ENCODE data around the gene PTPN13.

The PTPN13 gene

GRCh38 chr4:86565651-86566050, 28.5 kb upstream of the PTPN13 start:
- ATAC-seq (replicated peaks) (no peak), DNase-seq (no peak)
- Mint-ChIP-seq H3K27ac (no peak overlapping the region), H3K9me3 (no peaks in the 10 kb centered on the region), H3K4me1 (ENCODE audit: low read depth in 2 of 2) (peaks cover 0 to 7% of the 10 kb centered on the region in 2 donors), H3K36me3 (ENCODE audit: insufficient read depth) (no peaks in the 10 kb centered on the region), H3K4me3 (no peak overlapping the region), H3K27me3 (no peaks in the 10 kb centered on the region)

- Mint-ChIP-seq H3K9me3 (no peaks in the 10 kb centered on the region), H3K4me3 (no peak overlapping the region), H3K36me3 (ENCODE audit: insufficient read depth) (no peaks in the 10 kb centered on the region), H3K27ac (no peak overlapping the region), H3K27me3 (no peaks in the 10 kb centered on the region), H3K4me1 (ENCODE audit: low read depth in 2 of 2) (peaks cover 0 to 2% of the 10 kb centered on the region in 2 donors)
- ATAC-seq (replicated peaks) (no peak), DNase-seq (no peak)
Measured at GRCh38 chr4:86569103-86569870, 24.8 kb upstream of the PTPN13 start.

- DNase-seq (no peak), ATAC-seq (replicated peaks) (no peak)
- Mint-ChIP-seq H3K4me1 (ENCODE audit: low read depth in 2 of 2) (no peaks in the 10 kb centered on the region), H3K36me3 (ENCODE audit: insufficient read depth) (peaks cover 4% of the 10 kb centered on the region), H3K9me3 (no peaks in the 10 kb centered on the region), H3K27me3 (no peaks in the 10 kb centered on the region), H3K27ac (no peak overlapping the region), H3K4me3 (no peak overlapping the region)
Measured at GRCh38 chr4:86579941-86580340, 14.2 kb upstream of the PTPN13 start.

DNA sequence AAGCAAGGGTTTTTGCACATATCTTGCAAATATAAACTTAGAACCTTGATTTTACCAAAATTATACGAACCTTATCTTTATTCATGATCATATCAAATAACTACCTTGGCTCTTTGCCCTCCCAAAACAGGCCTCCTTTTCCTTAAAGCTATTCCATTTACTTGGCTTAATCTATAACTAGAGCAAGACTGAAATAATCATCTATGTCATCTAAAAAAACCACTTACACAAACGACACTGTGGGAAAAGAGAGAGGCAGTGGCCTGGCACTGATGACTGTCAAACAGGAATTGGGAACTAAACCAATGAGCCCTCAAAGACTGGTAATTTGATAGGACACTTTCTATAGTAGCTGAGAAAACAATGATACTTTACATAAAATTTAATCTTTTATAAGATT, 11.7 kb upstream of the PTPN13 start:
- H3K27me3 Mint-ChIP-seq, result no peaks in the 10 kb centered on the region
- no peaks in the 10 kb centered on the region for H3K4me1 Mint-ChIP-seq (ENCODE audit: low read depth in 2 of 2)
- H3K36me3 Mint-ChIP-seq (ENCODE audit: insufficient read depth), result no peaks in the 10 kb centered on the region
- H3K9me3 Mint-ChIP-seq, result no peaks in the 10 kb centered on the region
- no peak for DNase-seq
- H3K27ac Mint-ChIP-seq, result no peak overlapping the region
- no peak for ATAC-seq (replicated peaks)
- no peak overlapping the region for H3K4me3 Mint-ChIP-seq

- no peak overlapping the region for H3K4me3 Mint-ChIP-seq
- H3K36me3 Mint-ChIP-seq (ENCODE audit: insufficient read depth), result no peaks in the 10 kb centered on the region
- H3K9me3 Mint-ChIP-seq, result peaks cover 0 to 2% of the 10 kb centered on the region in 2 donors
- no peak for ATAC-seq (replicated peaks)
- no peak for DNase-seq
- no peak overlapping the region for H3K27ac Mint-ChIP-seq
- H3K4me1 Mint-ChIP-seq (ENCODE audit: low read depth in 2 of 2), result no peaks in the 10 kb centered on the region
- no peaks in the 10 kb centered on the region for H3K27me3 Mint-ChIP-seq
Measured at GRCh38 chr4:86586160-86586572, 7.9 kb upstream of the PTPN13 start.

GRCh38 chr4:86586626-86587380, 7.3 kb upstream of the PTPN13 start:
- H3K4me3 Mint-ChIP-seq, result no peak overlapping the region
- no peaks in the 10 kb centered on the region for H3K27me3 Mint-ChIP-seq
- no peak overlapping the region for H3K27ac Mint-ChIP-seq
- ATAC-seq (replicated peaks) (no peak), DNase-seq (no peak)
- no peaks in the 10 kb centered on the region for H3K4me1 Mint-ChIP-seq (ENCODE audit: low read depth in 2 of 2)
- H3K9me3 Mint-ChIP-seq, result peaks cover 0 to 2% of the 10 kb centered on the region in 2 donors
- no peaks in the 10 kb centered on the region for H3K36me3 Mint-ChIP-seq (ENCODE audit: insufficient read depth)

GRCh38 chr4:86587381-86588140, 6.6 kb upstream of the PTPN13 start:
- peaks cover 0 to 2% of the 10 kb centered on the region in 2 donors for H3K9me3 Mint-ChIP-seq
- DNase-seq, result no peak
- H3K4me1 Mint-ChIP-seq (ENCODE audit: low read depth in 2 of 2), result no peaks in the 10 kb centered on the region
- H3K36me3 Mint-ChIP-seq (ENCODE audit: insufficient read depth), result no peaks in the 10 kb centered on the region
- ATAC-seq (replicated peaks), result no peak
- H3K27ac Mint-ChIP-seq, result no peak overlapping the region
- H3K4me3 Mint-ChIP-seq, result no peak overlapping the region
- peaks cover 0 to 3% of the 10 kb centered on the region in 2 donors for H3K27me3 Mint-ChIP-seq

- no peak overlapping the region for H3K27ac Mint-ChIP-seq
- ATAC-seq (replicated peaks) (no peak), DNase-seq (no peak)
- peaks cover 11% of the 10 kb centered on the region for H3K36me3 Mint-ChIP-seq (ENCODE audit: insufficient read depth)
- H3K27me3 Mint-ChIP-seq, result peaks cover 20 to 21% of the 10 kb centered on the region in 2 donors
- peaks cover 0 to 5% of the 10 kb centered on the region in 2 donors for H3K9me3 Mint-ChIP-seq
- no peak overlapping the region for H3K4me3 Mint-ChIP-seq
- peaks cover 5 to 9% of the 10 kb centered on the region in 2 donors for H3K4me1 Mint-ChIP-seq (ENCODE audit: low read depth in 2 of 2)
Measured at GRCh38 chr4:86592553-86593249, 1.4 kb upstream of the PTPN13 start.

DNA sequence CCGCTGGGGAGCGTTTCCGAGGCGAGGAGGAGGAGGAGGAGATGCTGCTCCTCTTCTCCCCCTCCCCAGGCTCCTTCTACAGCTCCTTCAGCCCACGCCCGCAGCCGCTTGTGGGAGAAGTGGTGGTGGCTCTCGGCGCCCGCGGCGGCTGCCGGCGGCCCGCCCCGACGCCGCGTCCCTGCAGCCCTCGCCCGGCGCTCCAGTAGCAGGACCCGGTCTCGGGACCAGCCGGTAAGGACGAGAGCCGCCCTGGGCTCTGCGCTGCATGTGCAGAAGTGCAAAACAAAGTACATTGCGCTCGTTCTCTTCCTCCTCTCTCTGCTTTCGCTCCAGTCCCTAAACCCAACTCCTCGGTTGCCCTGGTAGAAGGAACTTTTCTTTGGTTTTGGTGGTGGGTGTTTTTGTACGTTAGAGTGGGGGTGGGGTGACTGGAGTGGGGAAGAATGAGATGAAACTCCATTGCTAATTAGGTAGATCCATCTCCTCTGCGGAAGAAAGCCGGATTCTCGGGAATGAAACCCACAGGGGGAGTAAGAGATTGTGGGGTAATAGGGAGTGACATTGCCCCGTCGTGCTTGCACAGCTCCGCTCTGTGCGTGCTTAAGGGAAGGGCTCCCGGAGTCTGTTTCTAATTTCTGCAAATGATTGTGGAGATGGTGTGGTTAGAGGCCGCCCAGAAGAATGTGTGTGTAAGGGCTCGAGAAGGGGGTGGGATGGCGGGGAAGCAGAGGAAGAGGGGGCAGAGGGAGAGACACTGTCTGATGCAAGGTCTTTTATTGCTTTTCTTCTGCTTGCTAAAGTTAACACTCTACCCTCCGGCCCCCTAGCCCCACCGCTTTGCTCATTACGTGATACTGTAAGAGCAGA, 677 bp downstream of the PTPN13 start:
- peak in 1 of 3 experiments; percentile 12 for DNase-seq
- Mint-ChIP-seq H3K9me3 (peaks cover 0 to 3% of the 10 kb centered on the region in 2 donors), H3K4me3 (peak overlapping the region; percentile 61 to 89), H3K27ac (peak overlapping the region in 1 of 2 donors; percentile 86), H3K27me3 (peaks cover 20 to 21% of the 10 kb centered on the region in 2 donors), H3K36me3 (ENCODE audit: insufficient read depth) (peaks cover 11% of the 10 kb centered on the region), H3K4me1 (ENCODE audit: low read depth in 2 of 2) (peaks cover 5 to 9% of the 10 kb centered on the region in 2 donors)
- peak; percentile 41 for ATAC-seq (replicated peaks)

GRCh38 chr4:86595426-86595805, 1.3 kb downstream of the PTPN13 start:
- DNase-seq, result no peak
- H3K4me3 Mint-ChIP-seq, result peak overlapping the region; percentile 61 to 89

DNA sequence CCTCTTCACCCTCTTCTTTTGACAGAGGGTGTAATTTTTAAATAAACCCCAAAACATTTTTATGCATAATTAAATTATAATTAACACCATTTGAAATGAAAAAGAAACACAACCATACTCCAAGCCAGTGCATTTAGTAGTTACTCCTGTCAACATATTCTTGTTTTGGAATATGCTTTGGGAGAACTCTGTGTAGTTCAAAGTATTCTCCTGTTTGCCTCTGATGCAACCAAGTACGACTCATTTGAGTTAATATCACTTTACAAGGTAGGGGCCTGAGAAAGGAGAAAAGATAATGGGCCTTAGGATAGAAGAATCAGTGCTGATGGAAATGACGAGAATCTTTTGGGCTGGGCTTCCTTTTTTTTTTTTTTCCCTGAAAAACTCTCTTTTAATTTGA, 2.7 kb downstream of the PTPN13 start:
- peaks cover 5 to 11% of the 10 kb centered on the region in 2 donors for H3K4me1 Mint-ChIP-seq (ENCODE audit: low read depth in 2 of 2)
- no peak for ATAC-seq (replicated peaks)
- peaks cover 20 to 21% of the 10 kb centered on the region in 2 donors for H3K27me3 Mint-ChIP-seq

More at GRCh38 chr4:86595426-86595805, 1.3 kb downstream of the PTPN13 start:
- peak overlapping the region in 1 of 2 donors; percentile 86 for H3K27ac Mint-ChIP-seq
- no peak for ATAC-seq (replicated peaks)
- peaks cover 5 to 9% of the 10 kb centered on the region in 2 donors for H3K4me1 Mint-ChIP-seq (ENCODE audit: low read depth in 2 of 2)
- peaks cover 0 to 3% of the 10 kb centered on the region in 2 donors for H3K9me3 Mint-ChIP-seq
- H3K27me3 Mint-ChIP-seq, result peaks cover 20 to 21% of the 10 kb centered on the region in 2 donors
- H3K36me3 Mint-ChIP-seq (ENCODE audit: insufficient read depth), result peaks cover 11% of the 10 kb centered on the region

GRCh38 chr4:86600007-86600653, 6.0 kb downstream of the PTPN13 start:
- Mint-ChIP-seq H3K9me3 (peaks cover 0 to 3% of the 10 kb centered on the region in 2 donors), H3K4me3 (no peak overlapping the region), H3K36me3 (ENCODE audit: insufficient read depth) (no peaks in the 10 kb centered on the region), H3K4me1 (ENCODE audit: low read depth in 2 of 2) (peaks cover under 1 to 7% of the 10 kb centered on the region in 2 donors), H3K27me3 (peaks cover 3 to 12% of the 10 kb centered on the region in 2 donors), H3K27ac (no peak overlapping the region)
- no peak for ATAC-seq (replicated peaks)
- no peak for DNase-seq

More for the DNA sequence above, 2.7 kb downstream of the PTPN13 start:
- Mint-ChIP-seq H3K27ac (no peak overlapping the region), H3K4me3 (no peak overlapping the region), H3K9me3 (peaks cover 0 to 5% of the 10 kb centered on the region in 2 donors), H3K36me3 (ENCODE audit: insufficient read depth) (peaks cover 11% of the 10 kb centered on the region)
- DNase-seq, result no peak
